HepG2 (cell line): Measurements from ENCODE around the gene RERE. TPM values are rescaled to one million over a fixed set of nuclear protein-coding genes. Genes with fewer than 3 reads are reported as not detected.

Experiments used
- ATAC-seq: fragments of 200-7000 bp; cut with Tn5 transposase; 3 replicates; pipeline ENCODE4 v1.9.1; 2020; ENCODE audit warnings: mild to moderate bottlenecking, moderate library complexity
- BruUV-seq: library from RNA; stranded (reverse); fragments of 400-500 nt; replicated peaks from 2 replicates; lab custom pipeline; 2021; lab: Mats Ljungman, UMichigan
- CTCF ChIA-PET: fragments of 300-600 bp; formaldehyde crosslinking; extraction: SDS; loops from one replicate; lab custom pipeline; 2021; ENCODE audit warnings: low total read pairs, inconsistent platforms, low intra/inter-chr PET ratio; lab: Yijun Ruan, JAX
- POLR2A ChIA-PET: fragments of 350-600 bp; sonication (Branson Sonifier 250); formaldehyde crosslinking; loops from one replicate; lab custom pipeline; 2020; ENCODE audit warnings: antibody characterized with exemption, inconsistent platforms; lab: Yijun Ruan, JAX
- DNase-seq: peaks from one replicate; pipeline ENCODE4 v3.0.0-alpha.2; 2015; ENCODE audit warnings: low spot score
- FAIRE-seq: peaks from 3 replicates; lab custom pipeline; 2011; peaks lifted over from hg19 to GRCh38; lab: Jason Lieb, UNC
- H2AFZ ChIP-seq: one replicate; pipeline ENCODE4 v1.6.1; 2011; ENCODE audit warnings: low read length, inconsistent platforms
- H3K27ac ChIP-seq: fragments of 300-600 bp; 3 replicates; pipeline ENCODE4 v1.8.0; 2011; ENCODE audit warnings: mixed run types, mild to moderate bottlenecking, mixed read lengths, low read length, inconsistent platforms; ENCODE audit not compliant: insufficient read depth; ENCODE audit errors: extremely low read length
- H3K27me3 ChIP-seq, 2 experiments: fragments of 200-600 bp in 1 of 2; 2 replicates in 1 of 2; 3 replicates in 1 of 2; pipeline versions ENCODE4 v1.6.0 to v1.8.0; 2011; ENCODE audit warnings: low read length in 2 of 2, mild to moderate bottlenecking in 2 of 2, moderate library complexity in 2 of 2, inconsistent platforms in 1 of 2; ENCODE audit not compliant: insufficient read depth in 2 of 2, control insufficient read depth in 1 of 2
- H3K36me3 ChIP-seq, 2 experiments: fragments of 200-600 bp in 1 of 2; replicated peaks in 1 of 2; 2 replicates in 1 of 2; 3 replicates in 1 of 2; pipeline versions ENCODE4 v1.5.1 to v1.8.0; 2011; ENCODE audit warnings: low read length in 2 of 2, inconsistent platforms in 1 of 2; ENCODE audit not compliant: insufficient read depth in 2 of 2, control insufficient read depth in 1 of 2
- H3K4me1 ChIP-seq: 2 replicates; pipeline ENCODE4 v1.5.1; 2012; ENCODE audit warnings: low read length, inconsistent platforms; ENCODE audit not compliant: insufficient read depth
- H3K4me2 ChIP-seq: 2 replicates; pipeline ENCODE4 v1.6.0; 2011; ENCODE audit warnings: low read depth, low read length, inconsistent platforms
- H3K4me3 ChIP-seq, 3 experiments: fragments of 200-600 bp in 1 of 3; sonication (generic), shearing (Covaris generic) in 1 of 3; replicated peaks in 1 of 3; 2 replicates each; pipeline ENCODE4 v1.5.1; 2011 to 2016; ENCODE audit warnings: low read length in 3 of 3, inconsistent platforms in 2 of 3, low read depth in 2 of 3, mild to moderate bottlenecking in 2 of 3, control low read depth in 1 of 3, mixed read lengths in 1 of 3; ENCODE audit not compliant: insufficient read depth in 1 of 3
- H3K79me2 ChIP-seq: one replicate; pipeline ENCODE4 v1.6.1; 2011; ENCODE audit warnings: low read length, inconsistent platforms; ENCODE audit not compliant: insufficient read depth
- H3K9ac ChIP-seq: 2 replicates; pipeline ENCODE4 v1.6.0; 2011; ENCODE audit warnings: mild to moderate bottlenecking, low read depth, low read length, inconsistent platforms; ENCODE audit not compliant: insufficient read depth
- H3K9me3 ChIP-seq: 2 replicates; pipeline ENCODE4 v1.5.1; 2012; ENCODE audit warnings: mild to moderate bottlenecking, low read length
- H4K20me1 ChIP-seq: 2 replicates; pipeline ENCODE4 v1.6.0; 2011; ENCODE audit warnings: inconsistent platforms, mild to moderate bottlenecking, low read length, moderate library complexity; ENCODE audit not compliant: insufficient read depth
- HOXD1 ChIP-seq: sonication (generic); formaldehyde crosslinking; IDR thresholded peaks from 2 replicates; pipeline ENCODE4 v1.5.0; 2020; ENCODE audit warnings: missing genetic modification reagents
- KDM6A ChIP-seq: IDR thresholded peaks from 2 replicates; pipeline ENCODE4 v1.6.1; 2016; ENCODE audit warnings: low read depth
- SP1 ChIP-seq, 2 experiments: fragments of 450-650 bp in 1 of 2; sonication (generic) in 1 of 2; formaldehyde crosslinking in 1 of 2; IDR thresholded peaks; 2 replicates each; pipeline versions ENCODE4 v1.4.0 to v1.6.1; 2016 to 2020; ENCODE audit warnings: missing genetic modification reagents in 1 of 2
- TSC22D2 ChIP-seq: sonication (generic); formaldehyde crosslinking; IDR thresholded peaks from 2 replicates; pipeline ENCODE4 v1.5.1; 2020; ENCODE audit warnings: missing genetic modification reagents, mild to moderate bottlenecking, borderline replicate concordance
- ZBTB33 ChIP-seq: sonication (generic); formaldehyde crosslinking; IDR thresholded peaks from 2 replicates; pipeline ENCODE4 v1.4.0; 2020; ENCODE audit warnings: missing genetic modification reagents
- ZNF121 ChIP-seq: sonication (generic); formaldehyde crosslinking; IDR thresholded peaks from 2 replicates; pipeline ENCODE4 v1.5.0; 2020; ENCODE audit warnings: mild to moderate bottlenecking, missing genetic modification reagents
- ZNF138 ChIP-seq: sonication (generic); formaldehyde crosslinking; IDR thresholded peaks from 2 replicates; pipeline ENCODE4 v1.5.0; 2020; ENCODE audit warnings: mild to moderate bottlenecking, low read depth, missing genetic modification reagents
- ZNF225 ChIP-seq: sonication (generic); formaldehyde crosslinking; IDR thresholded peaks from 2 replicates; pipeline ENCODE4 v1.4.0; 2020; ENCODE audit warnings: mild to moderate bottlenecking, missing genetic modification reagents
- ZNF354B ChIP-seq: sonication (generic); formaldehyde crosslinking; IDR thresholded peaks from 2 replicates; pipeline ENCODE4 v1.8.0; 2022; ENCODE audit warnings: mild to moderate bottlenecking, missing genetic modification reagents
- ZNF572 ChIP-seq: sonication (generic); formaldehyde crosslinking; IDR thresholded peaks from 2 replicates; pipeline ENCODE4 v1.5.1; 2020; ENCODE audit warnings: mild to moderate bottlenecking, missing genetic modification reagents
- WGBS: methylation state at CpG from one replicate; pipeline ENCODE4 v1.1.6; 2017; ENCODE audit warnings: low lambda C conversion rate; 5-methylcytosine and 5-hydroxymethylcytosine counted together
- in situ Hi-C: cut with HindIII; loops from 2 replicates; pipeline ENCODE4 v1.10.0; 2017; ENCODE audit warnings: low pct_unique_long_range_greater_than_20kb; ENCODE audit not compliant: extremely low pct_ligation_motif_present
- intact Hi-C: fragments of 100-400 bp; cut with micrococcal nuclease; formaldehyde crosslinking; loops from one replicate; pipeline ENCODE4 v1.10.0; 2022; ENCODE audit not compliant: unreplicated experiment
- polyA plus RNA-seq, 8 experiments: library from polyadenylated mRNA; depleted of rRNA in 3 of 8; stranded (reverse) in 7 of 8; unstranded in 1 of 8; fragments of >200 nt; fragmentation: Illumina TruSeq in 4 of 8; extraction: Trizol in 4 of 8; gene quantifications; 2 replicates each; pipeline versions ENCODE4 v1.2.1 to v1.2.3, GENCODE V29; 2011 to 2016; ENCODE audit warnings: low read depth in 4 of 8, missing spikeins in 1 of 8, mixed read lengths in 1 of 8; ENCODE audit not compliant: insufficient read depth in 1 of 8
- total RNA-seq, 5 experiments: library from RNA; depleted of rRNA; stranded (reverse); fragments of >200 nt; fragmentation: Illumina TruSeq; extraction: Trizol; gene quantifications; 2 replicates each; pipeline ENCODE4 v1.2.3, GENCODE V29; 2016; ENCODE audit warnings: low read depth in 1 of 5
- TF ChIP-seq, protein P1 (sequence below): sonication (generic); formaldehyde crosslinking; IDR thresholded peaks from 2 replicates; pipeline ENCODE4 v1.4.0; 2020; ENCODE audit warnings: low read depth, mild to moderate bottlenecking, missing genetic modification reagents
- TF ChIP-seq, protein P2 (sequence below): sonication (generic); formaldehyde crosslinking; IDR thresholded peaks from 2 replicates; pipeline ENCODE4 v1.4.0; 2020; ENCODE audit warnings: mild to moderate bottlenecking, low read depth, missing genetic modification reagents

The RERE gene
- total and polyA plus RNA-seq, 2 of the 13 experiments (the other 11 are each of a cell fraction or from before 2014, with no cell fraction given), result 18.3 to 21.9 TPM

DNA sequence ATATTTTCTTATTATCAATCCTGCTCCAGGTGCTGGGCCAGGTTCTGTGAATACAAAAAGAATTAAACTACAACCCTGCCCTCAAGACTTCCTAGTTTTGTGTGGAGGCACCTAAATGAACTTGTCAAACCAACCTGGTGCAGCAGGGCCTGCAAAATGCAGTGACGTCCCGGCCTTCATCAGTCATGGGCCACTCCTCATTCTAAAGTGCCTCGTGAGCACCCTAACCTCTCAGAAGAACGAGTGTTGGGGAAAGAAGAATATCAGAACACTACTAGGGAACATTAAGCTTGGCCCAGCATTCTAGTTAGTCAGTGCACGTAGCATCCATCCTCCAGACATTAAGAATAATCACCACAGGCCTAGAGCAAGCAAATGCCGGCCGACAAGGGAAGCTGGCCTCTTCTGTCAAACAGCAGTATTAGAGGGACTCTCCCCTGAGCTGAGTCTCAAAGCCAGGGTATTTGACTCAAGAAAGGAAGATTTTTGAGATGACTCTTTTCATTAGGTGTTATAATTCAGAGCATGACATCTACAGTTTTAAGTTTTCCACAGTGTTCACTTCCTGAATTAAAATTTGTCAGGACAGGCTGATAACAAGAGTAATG is 361.6 kb downstream of the RERE start:
- no peak for FAIRE-seq
- no peak for ATAC-seq
- POLR2A ChIA-PET, result no interaction called here
- H3K4me1 ChIP-seq, result no peaks in the 10 kb centered on the region
- peaks cover 18 to 42% of the 10 kb centered on the region in 2 experiments for H3K36me3 ChIP-seq
- no peak overlapping the region for H3K27ac ChIP-seq
- CTCF ChIA-PET, result no interaction called here
- WGBS, result 96% methylated on average over 7 of the region's 7 CpGs
- in situ Hi-C loops (no loop called here), intact Hi-C loops (no loop called here)
- no TSS peak for BruUV-seq
- no peaks in the 10 kb centered on the region for H3K9me3 ChIP-seq
- H3K27me3 ChIP-seq, result no peaks in the 10 kb centered on the region
- no peak overlapping the region for H3K9ac ChIP-seq
- DNase-seq, result no peak
- peaks cover 25% of the 10 kb centered on the region for H3K79me2 ChIP-seq
- no peak for TF ChIP-seq KDM6A (CRISPR knock-in tag)
- TF ChIP-seq ZBTB33 (CRISPR knock-in tag), result no peak
- TF ChIP-seq, protein P1, sequence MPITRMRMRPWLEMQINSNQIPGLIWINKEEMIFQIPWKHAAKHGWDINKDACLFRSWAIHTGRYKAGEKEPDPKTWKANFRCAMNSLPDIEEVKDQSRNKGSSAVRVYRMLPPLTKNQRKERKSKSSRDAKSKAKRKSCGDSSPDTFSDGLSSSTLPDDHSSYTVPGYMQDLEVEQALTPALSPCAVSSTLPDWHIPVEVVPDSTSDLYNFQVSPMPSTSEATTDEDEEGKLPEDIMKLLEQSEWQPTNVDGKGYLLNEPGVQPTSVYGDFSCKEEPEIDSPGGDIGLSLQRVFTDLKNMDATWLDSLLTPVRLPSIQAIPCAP (CRISPR knock-in tag), result no peak
- TF ChIP-seq, all 625 proteins: peak for 0
- Histone ChIP-seq H3K4me2 (no peak overlapping the region), H2AFZ (no peak overlapping the region), H4K20me1 (peaks cover 1% of the 10 kb centered on the region), H3K4me3 (no peak overlapping the region)

- POLR2A ChIA-PET, result no interaction called here
- in situ Hi-C loops, result no loop called here
- CTCF ChIA-PET, result no interaction called here
- DNase-seq (no peak), FAIRE-seq (no peak), ATAC-seq (no peak)
- intact Hi-C loops, result no loop called here
- no peak overlapping the region for H3K4me2 ChIP-seq
- no peaks in the 10 kb centered on the region for H3K27me3 ChIP-seq
- no peak overlapping the region for H3K4me3 ChIP-seq
- H4K20me1 ChIP-seq, result peaks cover 5% of the 10 kb centered on the region
- H3K27ac ChIP-seq, result no peak overlapping the region
- TF ChIP-seq ZNF121 (no peak), SP1 (IDR thresholded peaks at IDR 0.05) (no peak), SP1 (CRISPR knock-in tag; IDR thresholded peaks at IDR 0.05) (no peak), ZNF138 (no peak), ZNF354B (CRISPR knock-in tag) (no peak), TSC22D2 (CRISPR knock-in tag) (no peak), ZNF572 (CRISPR knock-in tag) (no peak), ZNF225 (CRISPR knock-in tag) (no peak), HOXD1 (CRISPR knock-in tag) (no peak)
- TF ChIP-seq, protein P2, sequence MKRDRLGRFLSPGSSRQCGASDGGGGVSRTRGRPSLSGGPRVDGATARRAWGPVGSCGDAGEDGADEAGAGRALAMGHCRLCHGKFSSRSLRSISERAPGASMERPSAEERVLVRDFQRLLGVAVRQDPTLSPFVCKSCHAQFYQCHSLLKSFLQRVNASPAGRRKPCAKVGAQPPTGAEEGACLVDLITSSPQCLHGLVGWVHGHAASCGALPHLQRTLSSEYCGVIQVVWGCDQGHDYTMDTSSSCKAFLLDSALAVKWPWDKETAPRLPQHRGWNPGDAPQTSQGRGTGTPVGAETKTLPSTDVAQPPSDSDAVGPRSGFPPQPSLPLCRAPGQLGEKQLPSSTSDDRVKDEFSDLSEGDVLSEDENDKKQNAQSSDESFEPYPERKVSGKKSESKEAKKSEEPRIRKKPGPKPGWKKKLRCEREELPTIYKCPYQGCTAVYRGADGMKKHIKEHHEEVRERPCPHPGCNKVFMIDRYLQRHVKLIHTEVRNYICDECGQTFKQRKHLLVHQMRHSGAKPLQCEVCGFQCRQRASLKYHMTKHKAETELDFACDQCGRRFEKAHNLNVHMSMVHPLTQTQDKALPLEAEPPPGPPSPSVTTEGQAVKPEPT (CRISPR knock-in tag), result no peak
- TF ChIP-seq, all 625 proteins: peak for 0
- WGBS, result 98% methylated on average over 11 of the region's 11 CpGs
- H3K9ac ChIP-seq, result no peak overlapping the region
- H3K4me1 ChIP-seq, result peaks cover 16% of the 10 kb centered on the region; the same call in 1 of the 2 replicates
- H3K79me2 ChIP-seq, result peaks cover 20% of the 10 kb centered on the region
- H3K9me3 ChIP-seq, result no peaks in the 10 kb centered on the region
- H3K36me3 ChIP-seq, result peaks cover 13 to 33% of the 10 kb centered on the region in 2 experiments
- H2AFZ ChIP-seq, result no peak overlapping the region
- no TSS peak for BruUV-seq
These were observed 367.1 kb downstream of the RERE start for GRCh38 chr1:8450312-8450711.
